AG10803 (cell line): ENCODE measurements around the gene SIVA1.

Source experiments
- DNase-seq: peaks from one replicate; pipeline ENCODE4 v3.0.0; 2010; ENCODE audit warnings: low read depth
- H3K4me3 ChIP-seq: 2 replicates; pipeline ENCODE4 v1.5.1; 2011; ENCODE audit warnings: mild to moderate bottlenecking, low read length, control low read depth
- CTCF ChIP-seq: conservative IDR thresholded peaks from 2 replicates; pipeline ENCODE4 v1.5.1; 2011; ENCODE audit warnings: mild to moderate bottlenecking, low read length, control low read depth, inconsistent platforms

Gene SIVA1

GRCh38 chr14:104788161-104788818 is 35.3 kb downstream of the SIVA1 start:
- DNase-seq: no peak

GRCh38 chr14:104788873-104789663 is 36.1 kb downstream of the SIVA1 start:
- TF ChIP-seq CTCF: no peak
- H3K4me3 ChIP-seq: no peak overlapping the region
- DNase-seq: no peak

More at GRCh38 chr14:104788161-104788818, 35.3 kb downstream of the SIVA1 start:
- no peak for TF ChIP-seq CTCF
- H3K4me3 ChIP-seq: no peak overlapping the region

- no peak for TF ChIP-seq CTCF
- no peak for DNase-seq
- no peak overlapping the region for H3K4me3 ChIP-seq
These were observed 37.1 kb downstream of the SIVA1 start for GRCh38 chr14:104789752-104790743.

- no peak for DNase-seq
- no peak for TF ChIP-seq CTCF
- H3K4me3 ChIP-seq: no peak overlapping the region
These were observed 38.5 kb downstream of the SIVA1 start for GRCh38 chr14:104791425-104791824.

- no peak for DNase-seq
- no peak for TF ChIP-seq CTCF
- no peak overlapping the region for H3K4me3 ChIP-seq
These were observed 39.3 kb downstream of the SIVA1 start for GRCh38 chr14:104792101-104792884.

- no peak for DNase-seq
- TF ChIP-seq CTCF: 0 out of 2 replicates have a peak, but pooled peaks have one; percentile 5
- H3K4me3 ChIP-seq: peak overlapping the region; percentile 76; the same call in 1 of the 2 replicates
These were observed 40.2 kb downstream of the SIVA1 start for GRCh38 chr14:104792945-104793702.
